Hypothalamus (tissue), 51 donors: ENCODE measurements around the gene ACTMAP.

Experiments
- DNase-seq, 51 donors: peaks; one replicate each; lab custom pipeline; 2025; lab: John Stamatoyannopoulos, UW

The ACTMAP gene

GRCh38 chr19:40723661-40724254, 26.5 kb downstream of the ACTMAP start:
- DNase-seq: no peak

GRCh38 chr19:40721936-40722661, 28.2 kb downstream of the ACTMAP start:
- DNase-seq: peak in 1 of 51 donors; percentile 47

- no peak for DNase-seq
Observed at GRCh38 chr19:40721140-40721486, 29.2 kb downstream of the ACTMAP start.

GRCh38 chr19:40719414-40719894, 30.8 kb downstream of the ACTMAP start:
- DNase-seq: no peak

GRCh38 chr19:40718774-40719391, 31.4 kb downstream of the ACTMAP start:
- peak in 25 of 51 donors; percentile 9 to 54 (median 19) for DNase-seq

GRCh38 chr19:40717880-40718773, 32.1 kb downstream of the ACTMAP start:
- peak in 1 of 51 donors; percentile 23 for DNase-seq

GRCh38 chr19:40717325-40717879, 32.9 kb downstream of the ACTMAP start:
- peak in 9 of 51 donors; percentile 22 to 69 (median 50) for DNase-seq

GRCh38 chr19:40716482-40717324, 33.6 kb downstream of the ACTMAP start, which contains the start of the genes COQ8B and ITPKC:
TSS of gene COQ8B (minus strand) at chr19:40716886. CDS start at chr19:40714632, 2,254 bp downstream.
TSS of gene ITPKC (plus strand) at chr19:40717112. CDS start at chr19:40717136, 24 bp downstream.
- peak; percentile 84 to 100 (median 98) for DNase-seq

GRCh38 chr19:40716031-40716481, 34.2 kb downstream of the ACTMAP start:
- peak in 4 of 51 donors; percentile 35 to 84 (median 48) for DNase-seq

GRCh38 chr19:40714441-40715299, 35.6 kb downstream of the ACTMAP start:
- peak; percentile 39 to 98 (median 92) for DNase-seq

GRCh38 chr19:40713939-40714338, 36.3 kb downstream of the ACTMAP start:
- DNase-seq: no peak

GRCh38 chr19:40709817-40710216, 40.5 kb downstream of the ACTMAP start:
- no peak for DNase-seq

- no peak for DNase-seq
Observed at GRCh38 chr19:40707615-40708014, 42.7 kb downstream of the ACTMAP start.

- DNase-seq: no peak
Observed at GRCh38 chr19:40705950-40706619, 44.2 kb downstream of the ACTMAP start.

GRCh38 chr19:40705362-40705651, 45.0 kb downstream of the ACTMAP start:
- DNase-seq: no peak

- DNase-seq: no peak
Observed at GRCh38 chr19:40704491-40705361, 45.6 kb downstream of the ACTMAP start.
